Mesodermal cell (in vitro differentiated cells): ENCODE data around the gene KDM5C.

Source experiments
- H3K27ac ChIP-seq: 2 replicates; pipeline ENCODE4 v1.7.0; 2013; ENCODE audit warnings: mild to moderate bottlenecking, low read depth, low read length, moderate library complexity; ENCODE audit not compliant: severe bottlenecking
- H3K36me3 ChIP-seq: 2 replicates; pipeline ENCODE4 v1.7.1; 2013; ENCODE audit warnings: mild to moderate bottlenecking, low read length, moderate library complexity; ENCODE audit not compliant: control insufficient read depth, insufficient read depth
- H3K4me1 ChIP-seq: one replicate; pipeline ENCODE4 v1.7.1; 2013; ENCODE audit warnings: mild to moderate bottlenecking, low read length; ENCODE audit not compliant: insufficient read depth, control insufficient read depth, poor library complexity, severe bottlenecking
- H3K4me3 ChIP-seq: 2 replicates; pipeline ENCODE4 v1.7.0; 2013; ENCODE audit warnings: low read length, control low read depth, mild to moderate bottlenecking; ENCODE audit not compliant: insufficient read depth, poor library complexity, severe bottlenecking; ENCODE audit errors: extremely low read depth
- H3K9me3 ChIP-seq: 2 replicates; pipeline ENCODE4 v1.7.1; 2013; ENCODE audit warnings: mild to moderate bottlenecking, low read length, moderate library complexity; ENCODE audit not compliant: control insufficient read depth
- WGBS, 2 experiments: methylation state at CpG; one replicate each; pipeline ENCODE4 v1.1.5; 2013; ENCODE audit warnings: missing lambda C conversion rate in 2 of 2; ENCODE audit not compliant: insufficient coverage in 2 of 2; 5-methylcytosine and 5-hydroxymethylcytosine counted together

Gene KDM5C

GRCh38 chrX:53249408-53250042 lies 24.5 kb upstream of the KDM5C start:
- Histone ChIP-seq H3K4me3 (no peak overlapping the region), H3K36me3 (no peaks in the 10 kb centered on the region), H3K27ac (no peak overlapping the region), H3K9me3 (no peaks in the 10 kb centered on the region), H3K4me1 (no peaks in the 10 kb centered on the region)
- no CpG with 5 or more reads among the region's 1 CpG for WGBS, 2 experiments

- H3K27ac ChIP-seq: no peak overlapping the region
- no peak overlapping the region for H3K4me3 ChIP-seq
- no peaks in the 10 kb centered on the region for H3K4me1 ChIP-seq
- H3K36me3 ChIP-seq: no peaks in the 10 kb centered on the region
- H3K9me3 ChIP-seq: no peaks in the 10 kb centered on the region
- WGBS, 2 experiments: 93 to 95% methylated on average over 4 to 7 of the region's 10 CpGs
These were observed 22.9 kb upstream of the KDM5C start for GRCh38 chrX:53247928-53248327.

DNA sequence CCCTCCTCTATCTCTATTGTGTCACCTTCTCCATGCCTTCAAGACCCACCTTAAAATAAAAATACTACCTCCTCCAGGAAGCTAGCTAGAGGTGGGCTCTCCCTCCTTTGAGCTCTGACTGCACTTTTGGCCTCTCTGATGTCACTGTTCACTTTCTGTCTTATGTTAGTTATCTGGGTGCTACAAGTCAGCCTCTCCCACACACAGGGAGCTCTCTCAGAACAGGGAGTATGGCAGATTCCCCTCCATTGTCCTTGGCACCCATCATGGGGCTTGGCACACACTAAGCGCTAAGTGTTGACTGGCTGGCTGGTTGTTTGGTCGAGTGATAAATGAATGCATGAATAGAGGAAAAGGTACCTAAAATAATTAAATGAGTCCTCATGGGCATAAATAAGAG lies 21.2 kb upstream of the KDM5C start:
- no peak overlapping the region for H3K4me3 ChIP-seq
- H3K4me1 ChIP-seq: no peaks in the 10 kb centered on the region
- no peaks in the 10 kb centered on the region for H3K9me3 ChIP-seq
- no peak overlapping the region for H3K27ac ChIP-seq
- 100% methylated on average over 1 of the region's 2 CpGs; no CpG with 5 or more reads in 1 of the 2 experiments for WGBS, 2 experiments
- H3K36me3 ChIP-seq: no peaks in the 10 kb centered on the region

GRCh38 chrX:53244610-53245009 lies 19.6 kb upstream of the KDM5C start:
- no CpG with 5 or more reads among the region's 1 CpG for WGBS, 2 experiments
- Histone ChIP-seq H3K4me1 (no peaks in the 10 kb centered on the region), H3K36me3 (no peaks in the 10 kb centered on the region), H3K27ac (no peak overlapping the region), H3K4me3 (no peak overlapping the region), H3K9me3 (no peaks in the 10 kb centered on the region)

- Histone ChIP-seq H3K9me3 (no peaks in the 10 kb centered on the region), H3K4me1 (no peaks in the 10 kb centered on the region), H3K36me3 (no peaks in the 10 kb centered on the region), H3K27ac (no peak overlapping the region), H3K4me3 (no peak overlapping the region)
- 100% methylated on average over 1 of the region's 4 CpGs; no CpG with 5 or more reads in 1 of the 2 experiments for whole genome bisulfite sequencing, 2 experiments
These were observed 17.3 kb upstream of the KDM5C start for GRCh38 chrX:53242310-53242709.

GRCh38 chrX:53241558-53241957 lies 16.6 kb upstream of the KDM5C start:
- no peaks in the 10 kb centered on the region for H3K4me1 ChIP-seq
- no peak overlapping the region for H3K27ac ChIP-seq
- no peak overlapping the region for H3K4me3 ChIP-seq
- H3K36me3 ChIP-seq: no peaks in the 10 kb centered on the region
- H3K9me3 ChIP-seq: no peaks in the 10 kb centered on the region
- WGBS, 2 experiments: 77% methylated on average over 3 of the region's 7 CpGs; no CpG with 5 or more reads in 1 of the 2 experiments

DNA sequence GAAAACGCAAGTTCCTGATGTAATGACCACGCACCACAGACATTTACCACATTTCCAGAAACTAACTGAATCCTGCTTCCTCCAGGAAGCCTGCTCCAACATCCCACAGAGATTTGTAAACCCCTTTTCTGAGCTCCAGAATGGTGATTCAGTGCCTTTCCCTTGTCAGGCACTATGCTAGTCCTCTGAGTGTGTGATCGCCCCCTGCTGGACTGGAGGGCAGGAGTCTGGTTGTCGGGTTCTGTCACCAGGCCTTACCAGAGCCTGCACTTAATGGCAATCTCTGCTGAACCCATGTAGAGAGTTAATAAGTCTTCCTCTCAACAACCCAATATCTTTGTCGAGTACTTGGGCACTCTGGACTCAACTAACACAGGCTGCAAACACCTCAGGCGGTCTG lies 14.5 kb upstream of the KDM5C start:
- H3K36me3 ChIP-seq: no peaks in the 10 kb centered on the region
- H3K27ac ChIP-seq: no peak overlapping the region
- H3K9me3 ChIP-seq: no peaks in the 10 kb centered on the region
- H3K4me1 ChIP-seq: no peaks in the 10 kb centered on the region
- H3K4me3 ChIP-seq: no peak overlapping the region
- 100% methylated on average over 1 to 2 of the region's 6 CpGs for WGBS, 2 experiments

DNA sequence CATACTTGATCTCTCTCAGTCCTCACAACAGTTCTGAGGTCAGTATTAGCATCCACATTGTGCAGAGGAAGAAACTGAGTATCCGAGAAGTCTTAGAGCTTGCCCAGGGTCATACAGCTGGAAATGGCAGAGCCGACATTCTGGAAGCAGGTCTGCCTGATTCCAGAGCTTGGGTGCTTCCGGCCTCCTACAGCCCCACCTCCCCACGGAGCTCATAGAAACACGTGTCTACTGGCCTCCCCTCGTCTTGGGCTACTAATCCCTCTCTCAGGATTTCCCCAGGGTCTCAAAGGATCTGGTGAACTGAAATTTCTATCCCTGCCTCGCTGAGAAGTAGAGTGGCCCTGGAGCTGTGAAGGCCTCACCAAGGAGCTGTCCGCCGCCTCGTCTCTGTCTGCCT lies 12.0 kb upstream of the KDM5C start:
- Histone ChIP-seq H3K36me3 (no peaks in the 10 kb centered on the region), H3K4me1 (no peaks in the 10 kb centered on the region)
- WGBS, 2 experiments: 82 to 100% methylated on average over 1 to 2 of the region's 10 CpGs

DNA sequence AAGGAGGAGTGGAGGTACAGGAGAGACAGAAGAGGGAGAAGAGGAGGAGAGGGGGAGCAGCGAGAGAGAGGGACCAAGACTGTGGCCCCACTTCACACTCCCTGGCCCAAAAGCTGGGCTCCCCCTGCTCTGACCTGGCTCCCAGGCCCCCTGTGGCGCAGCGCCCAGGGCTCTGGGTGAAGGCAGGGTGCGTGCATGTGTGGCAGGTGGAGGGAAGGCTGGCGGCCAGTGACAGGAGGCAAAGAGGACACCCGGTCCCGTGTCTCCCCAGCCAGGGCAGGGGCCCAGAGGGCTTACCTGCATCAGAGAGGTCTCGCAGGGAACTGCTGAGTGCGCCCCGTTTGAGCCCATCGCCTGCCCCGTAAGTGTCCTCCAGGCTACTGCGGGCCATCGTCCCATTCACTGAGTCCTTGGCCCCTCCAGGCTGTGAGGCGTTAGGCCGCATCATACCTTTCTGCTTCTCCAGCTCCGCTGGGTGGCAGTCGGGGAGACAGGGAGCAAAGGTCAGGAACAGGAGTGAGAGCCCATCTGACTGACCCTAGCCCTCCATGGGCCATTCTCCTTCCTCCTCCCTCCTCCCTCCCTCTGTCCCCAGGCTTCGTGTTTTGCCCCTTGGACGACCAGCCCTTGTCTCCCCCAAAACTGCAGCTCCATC lies 11.1 kb upstream of the KDM5C start:
- no peaks in the 10 kb centered on the region for H3K9me3 ChIP-seq
- H3K4me3 ChIP-seq: no peak overlapping the region
- no peaks in the 10 kb centered on the region for H3K36me3 ChIP-seq
- no peaks in the 10 kb centered on the region for H3K4me1 ChIP-seq
- WGBS, 2 experiments: 89 to 97% methylated on average over 6 to 8 of the region's 20 CpGs
- H3K27ac ChIP-seq: no peak overlapping the region

More for the DNA sequence above, 12.0 kb upstream of the KDM5C start:
- H3K4me3 ChIP-seq: no peak overlapping the region
- H3K27ac ChIP-seq: no peak overlapping the region
- no peaks in the 10 kb centered on the region for H3K9me3 ChIP-seq

GRCh38 chrX:53235566-53235965 lies 10.6 kb upstream of the KDM5C start:
- 88 to 90% methylated on average over 2 of the region's 12 CpGs for WGBS, 2 experiments

DNA sequence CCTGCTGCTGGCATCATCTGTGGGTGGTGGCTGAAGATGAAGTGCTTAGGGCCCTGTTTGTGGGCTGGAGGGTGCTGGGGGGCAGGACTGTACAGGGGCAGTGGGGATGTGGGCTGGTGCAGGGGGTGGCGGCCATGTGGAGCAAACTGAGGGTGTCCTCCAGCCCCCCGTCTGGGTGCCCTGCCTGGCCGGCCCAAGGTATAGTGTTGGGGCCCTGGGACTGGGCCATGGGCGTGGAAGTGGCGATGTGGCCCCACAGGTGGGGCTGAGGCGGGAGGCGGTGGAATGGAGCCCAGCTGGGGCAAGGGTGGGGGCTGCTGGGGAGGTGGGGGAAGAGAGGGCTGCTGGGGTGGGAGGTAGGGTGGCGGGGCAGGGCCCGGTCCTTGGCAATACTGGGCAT lies 9.5 kb upstream of the KDM5C start:
- Histone ChIP-seq H3K4me3 (no peak overlapping the region), H3K27ac (no peak overlapping the region), H3K9me3 (no peaks in the 10 kb centered on the region), H3K4me1 (no peaks in the 10 kb centered on the region), H3K36me3 (no peaks in the 10 kb centered on the region)
- WGBS, 2 experiments: 100% methylated on average over 1 of the region's 9 CpGs; no CpG with 5 or more reads in 1 of the 2 experiments

More at GRCh38 chrX:53235566-53235965, 10.6 kb upstream of the KDM5C start:
- Histone ChIP-seq H3K27ac (no peak overlapping the region), H3K36me3 (no peaks in the 10 kb centered on the region), H3K4me3 (no peak overlapping the region), H3K4me1 (no peaks in the 10 kb centered on the region), H3K9me3 (no peaks in the 10 kb centered on the region)
